ENCODE measurements around the gene AFF2. TPM values are rescaled to one million over a fixed set of nuclear protein-coding genes. Genes with fewer than 3 reads are reported as not detected.

AFF2 gene
- total and polyA plus RNA-seq, 8 donors: 0.10 to 84.0 (median 0.72) TPM; not detected in 3

DNA sequence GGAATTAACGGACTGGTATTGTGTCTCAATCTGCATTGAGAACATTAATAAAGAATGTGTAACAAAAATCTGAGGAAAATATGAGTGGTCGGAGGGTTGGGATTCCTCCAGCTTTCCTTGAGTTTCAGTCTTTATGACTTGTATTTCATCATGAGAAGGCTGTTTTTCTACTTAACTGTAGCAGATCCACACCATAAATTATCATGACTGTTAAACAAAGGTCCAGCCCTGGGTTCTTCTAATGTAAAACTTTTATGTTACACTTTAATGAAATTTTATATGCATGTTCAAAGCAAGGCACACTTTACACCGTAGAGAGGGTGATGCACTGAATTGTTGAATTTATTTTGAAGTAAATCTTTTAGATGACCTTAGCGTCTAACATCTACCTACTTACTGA is 7.0 kb downstream of the AFF2 start:
- WGBS, 5 donors: 67 to 81% (median 72%) methylated on average over 4 of the region's 4 CpGs
- H3K4me1 ChIP-seq: no peaks in the 10 kb centered on the region
- TF ChIP-seq EP300 (IDR thresholded peaks at IDR 0.05) (no peak), POLR2A (IDR thresholded peaks at IDR 0.05) (no peak), POLR2AphosphoS5 (IDR thresholded peaks at IDR 0.05) (no peak)
- TF ChIP-seq, protein P1, sequence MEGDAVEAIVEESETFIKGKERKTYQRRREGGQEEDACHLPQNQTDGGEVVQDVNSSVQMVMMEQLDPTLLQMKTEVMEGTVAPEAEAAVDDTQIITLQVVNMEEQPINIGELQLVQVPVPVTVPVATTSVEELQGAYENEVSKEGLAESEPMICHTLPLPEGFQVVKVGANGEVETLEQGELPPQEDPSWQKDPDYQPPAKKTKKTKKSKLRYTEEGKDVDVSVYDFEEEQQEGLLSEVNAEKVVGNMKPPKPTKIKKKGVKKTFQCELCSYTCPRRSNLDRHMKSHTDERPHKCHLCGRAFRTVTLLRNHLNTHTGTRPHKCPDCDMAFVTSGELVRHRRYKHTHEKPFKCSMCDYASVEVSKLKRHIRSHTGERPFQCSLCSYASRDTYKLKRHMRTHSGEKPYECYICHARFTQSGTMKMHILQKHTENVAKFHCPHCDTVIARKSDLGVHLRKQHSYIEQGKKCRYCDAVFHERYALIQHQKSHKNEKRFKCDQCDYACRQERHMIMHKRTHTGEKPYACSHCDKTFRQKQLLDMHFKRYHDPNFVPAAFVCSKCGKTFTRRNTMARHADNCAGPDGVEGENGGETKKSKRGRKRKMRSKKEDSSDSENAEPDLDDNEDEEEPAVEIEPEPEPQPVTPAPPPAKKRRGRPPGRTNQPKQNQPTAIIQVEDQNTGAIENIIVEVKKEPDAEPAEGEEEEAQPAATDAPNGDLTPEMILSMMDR (IDR thresholded peaks at IDR 0.05): no peak
- intact Hi-C loops (cut with DNase I; ENCODE audit: low total_unique reads): no loop called here
- no peak overlapping the region for H3K27ac ChIP-seq
- H3K36me3 ChIP-seq: no peaks in the 10 kb centered on the region
- peaks cover 0 to 28% (median 21%) of the 10 kb centered on the region in 3 donors for H3K27me3 ChIP-seq
- DNase-seq: no peak
- H3K9me3 ChIP-seq: no peaks in the 10 kb centered on the region
- no peak overlapping the region for H3K4me3 ChIP-seq

DNA sequence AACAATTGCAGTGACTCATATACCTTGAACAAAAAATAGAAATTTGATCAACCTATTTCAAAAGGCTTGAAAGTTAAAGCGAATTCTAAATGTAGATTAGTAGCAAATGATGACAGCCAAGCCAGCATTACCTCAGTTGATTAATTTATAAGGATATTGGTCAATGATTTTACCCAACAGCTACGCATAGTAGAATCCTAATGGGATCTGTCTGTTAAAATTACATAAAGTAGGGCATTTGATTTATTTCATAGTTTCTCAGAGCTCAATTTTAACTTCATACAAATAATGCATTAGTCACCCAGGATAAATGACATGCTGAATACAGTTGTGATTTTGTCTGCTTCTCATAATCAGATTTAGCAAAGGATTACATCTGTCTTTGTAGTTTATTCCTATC is 12.0 kb downstream of the AFF2 start:
- Histone ChIP-seq H3K9me3 (no peaks in the 10 kb centered on the region), H3K4me3 (no peak overlapping the region), H3K27me3 (no peaks in the 10 kb centered on the region), H3K36me3 (no peaks in the 10 kb centered on the region), H3K4me1 (no peaks in the 10 kb centered on the region), H3K27ac (no peak overlapping the region)
- TF ChIP-seq EP300 (IDR thresholded peaks at IDR 0.05): no peak
- no peak for TF ChIP-seq POLR2A (IDR thresholded peaks at IDR 0.05)
- TF ChIP-seq POLR2AphosphoS5 (IDR thresholded peaks at IDR 0.05): no peak
- TF ChIP-seq, protein P1 (IDR thresholded peaks at IDR 0.05): no peak
- intact Hi-C loops (cut with DNase I; ENCODE audit: low total_unique reads): no loop called here
- no peak for DNase-seq
- WGBS, 5 donors: 66 to 86% (median 78%) methylated on average over 2 of the region's 2 CpGs

DNA sequence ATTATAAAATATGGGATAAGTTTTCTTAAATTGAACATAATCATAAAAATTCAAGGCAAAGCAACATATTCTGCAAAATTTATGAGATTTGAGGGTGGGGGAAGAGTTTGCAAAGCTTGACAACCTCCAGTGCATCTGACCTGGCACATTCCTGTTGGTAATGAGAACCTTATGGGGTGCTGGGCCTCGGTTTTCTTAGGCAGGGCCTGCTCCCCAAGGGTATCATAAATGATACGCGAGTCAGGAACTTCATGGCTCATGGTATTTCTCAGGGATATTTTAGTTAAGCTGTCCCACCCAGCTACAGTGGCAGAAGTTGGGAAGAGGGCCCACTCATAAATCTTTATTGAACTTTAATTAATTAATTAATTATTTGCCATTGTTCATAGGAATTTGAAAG is 13.2 kb downstream of the AFF2 start:
- intact Hi-C loops (cut with DNase I; ENCODE audit: low total_unique reads): no loop called here
- H3K36me3 ChIP-seq: no peaks in the 10 kb centered on the region
- TF ChIP-seq EP300 (IDR thresholded peaks at IDR 0.05) (no peak), POLR2A (IDR thresholded peaks at IDR 0.05) (no peak), POLR2AphosphoS5 (IDR thresholded peaks at IDR 0.05) (no peak)
- TF ChIP-seq, protein P1 (IDR thresholded peaks at IDR 0.05): no peak
- no peaks in the 10 kb centered on the region for H3K27me3 ChIP-seq
- 74 to 96% (median 86%) methylated on average over 3 of the region's 3 CpGs for WGBS, 5 donors
- H3K4me1 ChIP-seq: no peaks in the 10 kb centered on the region
- DNase-seq: no peak
- H3K4me3 ChIP-seq: no peak overlapping the region
- no peak overlapping the region for H3K27ac ChIP-seq
- H3K9me3 ChIP-seq: no peaks in the 10 kb centered on the region

DNA sequence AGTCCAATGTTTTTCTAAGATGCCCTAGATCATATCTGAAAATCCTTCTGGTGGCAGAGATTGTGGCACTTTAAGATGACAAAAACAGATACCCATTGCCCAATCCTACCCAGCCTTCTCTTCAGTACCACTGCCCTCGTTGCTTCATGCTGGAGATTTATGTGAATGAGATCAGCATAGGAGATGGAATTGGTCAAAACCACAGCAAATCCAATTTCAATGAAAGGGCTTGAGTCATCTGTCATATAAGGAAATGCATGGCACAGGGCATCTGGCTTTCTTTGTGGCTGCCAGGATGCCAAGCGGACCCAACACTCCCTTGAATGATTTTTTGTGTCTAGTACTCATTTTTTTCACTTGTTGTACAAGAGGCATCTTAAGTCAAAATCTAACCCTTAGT is 16.8 kb downstream of the AFF2 start:
- 47 to 82% (median 68%) methylated on average over 2 of the region's 2 CpGs for WGBS, 5 donors
- Histone ChIP-seq H3K27me3 (no peaks in the 10 kb centered on the region), H3K27ac (no peak overlapping the region), H3K9me3 (no peaks in the 10 kb centered on the region), H3K36me3 (no peaks in the 10 kb centered on the region), H3K4me1 (no peaks in the 10 kb centered on the region), H3K4me3 (no peak overlapping the region)
- intact Hi-C loops (cut with DNase I; ENCODE audit: low total_unique reads): no loop called here
- DNase-seq: no peak
- TF ChIP-seq, protein P1 (IDR thresholded peaks at IDR 0.05): no peak
- TF ChIP-seq EP300 (IDR thresholded peaks at IDR 0.05) (no peak), POLR2A (IDR thresholded peaks at IDR 0.05) (no peak), POLR2AphosphoS5 (IDR thresholded peaks at IDR 0.05) (no peak)
